ENCODE measurements around the gene SHC1. TPM values are rescaled to one million over a fixed set of nuclear protein-coding genes. Genes with fewer than 3 reads are reported as not detected.
"Not testable (repeated sequence)": the region's sequence is repeated elsewhere in the genome, so short reads cannot be mapped to it uniquely, and the experiment has no call there.

SHC1 gene
- polyA plus RNA-seq, 1 experiment: 653 TPM

- no peak for DNase-seq (ENCODE audit: low read depth)
- no peak for TF ChIP-seq CTCF (IDR thresholded peaks at IDR 0.05; ENCODE audit: insufficient read depth, low read depth, low read length)
- CTCF ChIA-PET: interaction anchor here (0.9 to 3.6 kb wide), 8 partner anchors 10 to 101 kb away, joined by 3 to 23 read pairs (median 4); partner anchors contain the start of genes ADAM15, LENEP and PBXIP1
- no peaks in the 10 kb centered on the region for H3K27me3 ChIP-seq (ENCODE audit: control insufficient read depth, insufficient read depth, low read length)
- peaks cover 10% of the 10 kb centered on the region for H3K36me3 ChIP-seq (ENCODE audit: control insufficient read depth, insufficient read depth, low read length)
- POLR2A ChIA-PET: no interaction called here
- peak overlapping the region; percentile 62 for H3K4me3 ChIP-seq (ENCODE audit: low read depth, low read length)
These were observed 13.4 kb upstream of the SHC1 start for GRCh38 chr1:154983776-154984466.

- Histone ChIP-seq H3K4me3 (ENCODE audit: low read depth, low read length) (peak within 1 kb of the TSS; percentile 62), H3K36me3 (ENCODE audit: control insufficient read depth, insufficient read depth, low read length) (peaks cover 4% of the 10 kb centered on the region), H3K27me3 (ENCODE audit: control insufficient read depth, insufficient read depth, low read length) (no peaks in the 10 kb centered on the region)
- TF ChIP-seq CTCF (IDR thresholded peaks at IDR 0.05; ENCODE audit: insufficient read depth, low read depth, low read length): no peak
- peak; percentile 98 for DNase-seq (ENCODE audit: low read depth)
- CTCF ChIA-PET: interaction anchor here (1.0 to 3.6 kb wide), 7 partner anchors 9 to 102 kb away, joined by 3 to 23 read pairs (median 4); partner anchors contain the start of genes ADAM15, LENEP and PBXIP1
- POLR2A ChIA-PET: no interaction called here
These were observed 12.5 kb upstream of the SHC1 start, which contains the start of gene FLAD1 for GRCh38 chr1:154982897-154983648. TSS of gene FLAD1 (plus strand) at chr1:154983344. CDS start at chr1:154983695, 351 bp downstream.

DNA sequence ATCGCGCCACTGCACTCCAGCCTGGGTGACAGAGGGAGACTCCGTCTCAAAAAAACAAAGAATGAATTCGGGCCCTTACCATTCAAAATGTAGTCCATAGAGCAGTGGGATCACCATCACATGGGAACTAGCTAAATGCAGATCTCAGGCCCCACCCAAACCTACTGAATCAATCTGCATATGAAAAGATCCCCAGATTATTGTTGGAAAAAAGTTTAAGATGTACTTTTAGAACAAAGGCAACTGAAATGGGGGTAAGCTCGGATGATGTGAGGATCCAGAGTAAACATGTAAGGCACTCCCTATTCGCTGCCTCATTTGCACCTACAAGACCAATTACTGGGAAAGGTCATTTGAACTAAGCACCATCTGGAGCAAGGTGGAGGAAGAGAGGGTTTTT, 11.8 kb upstream of the SHC1 start:
- no peaks in the 10 kb centered on the region for H3K36me3 ChIP-seq (ENCODE audit: control insufficient read depth, insufficient read depth, low read length)
- CTCF ChIA-PET: interaction anchor here (0.7 to 3.6 kb wide), 6 partner anchors 13 to 103 kb away, joined by 3 to 23 read pairs (median 6); partner anchors contain the start of genes LENEP and PBXIP1
- no peak for TF ChIP-seq CTCF (IDR thresholded peaks at IDR 0.05; ENCODE audit: insufficient read depth, low read depth, low read length)
- POLR2A ChIA-PET: no interaction called here
- no peaks in the 10 kb centered on the region for H3K27me3 ChIP-seq (ENCODE audit: control insufficient read depth, insufficient read depth, low read length)
- no peak overlapping the region; the same call in 1 of the 2 replicates for H3K4me3 ChIP-seq (ENCODE audit: low read depth, low read length)
- no peak for DNase-seq (ENCODE audit: low read depth)

DNA sequence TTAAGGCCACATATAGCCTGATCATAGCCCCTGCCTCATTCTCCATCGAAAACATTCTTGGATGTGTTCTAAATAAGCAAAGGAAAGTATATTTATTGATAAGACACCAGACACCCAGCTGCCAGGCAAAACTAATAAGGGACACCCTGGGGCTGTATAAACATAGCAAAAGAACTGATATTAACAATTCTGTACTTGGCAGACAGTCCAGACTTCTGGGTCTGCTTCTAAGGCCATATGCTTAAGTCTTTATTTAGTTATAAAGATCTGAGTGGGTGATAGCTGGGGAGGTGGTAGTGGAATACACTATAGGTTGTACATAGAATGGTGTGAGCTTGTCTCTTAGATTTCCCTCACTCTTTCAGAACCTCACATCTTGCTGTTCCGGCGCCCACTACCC, 7.8 kb upstream of the SHC1 start:
- Histone ChIP-seq H3K27me3 (ENCODE audit: control insufficient read depth, insufficient read depth, low read length) (no peaks in the 10 kb centered on the region), H3K36me3 (ENCODE audit: control insufficient read depth, insufficient read depth, low read length) (no peaks in the 10 kb centered on the region), H3K4me3 (ENCODE audit: low read depth, low read length) (no peak overlapping the region)
- TF ChIP-seq CTCF (IDR thresholded peaks at IDR 0.05; ENCODE audit: insufficient read depth, low read depth, low read length): no peak
- ChIA-PET CTCF (interaction anchor here (1.4 to 3.0 kb wide), 2 partner anchors 17 to 22 kb away, joined by 3 to 17 read pairs; partner anchors contain the start of gene PYGO2), POLR2A (no interaction called here)
- no peak for DNase-seq (ENCODE audit: low read depth)

DNA sequence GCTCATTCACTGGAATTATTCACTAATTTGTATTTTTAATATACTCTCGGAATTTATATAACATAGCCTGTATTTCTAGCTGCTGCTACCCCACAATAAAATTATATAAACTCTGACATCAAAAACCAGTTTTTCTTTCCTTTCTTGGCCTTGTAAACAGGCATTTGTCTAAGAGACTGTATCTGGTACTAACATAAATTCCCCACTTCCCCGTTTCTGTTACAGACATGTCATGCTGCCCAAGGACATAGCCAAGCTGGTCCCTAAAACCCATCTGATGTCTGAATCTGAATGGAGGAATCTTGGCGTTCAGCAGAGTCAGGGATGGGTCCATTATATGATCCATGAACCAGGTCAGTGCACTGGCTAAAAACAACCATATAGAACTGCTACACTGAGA, 7.2 kb upstream of the SHC1 start:
- CTCF ChIA-PET: interaction anchor here (1.4 to 3.0 kb wide), 2 partner anchors 16 to 22 kb away, joined by 3 to 17 read pairs; partner anchors contain the start of gene PYGO2
- DNase-seq (ENCODE audit: low read depth); POLR2A ChIA-PET; H3K27me3 ChIP-seq (ENCODE audit: control insufficient read depth, insufficient read depth, low read length); H3K36me3 ChIP-seq (ENCODE audit: control insufficient read depth, insufficient read depth, low read length); H3K4me3 ChIP-seq (ENCODE audit: low read depth, low read length): not testable (repeated sequence)

Data from BJ (cell line).